Measurements from ENCODE around the gene ZYG11B.

- TF ChIP-seq CTCF (IDR thresholded peaks at IDR 0.05): no peak
- no peak for TF ChIP-seq POLR2AphosphoS5 (IDR thresholded peaks at IDR 0.05)
- TF ChIP-seq POLR2A (IDR thresholded peaks at IDR 0.05): no peak
Measured at GRCh38 chr1:52798331-52798730, 72.1 kb downstream of the ZYG11B start.
